Loucy (cell line): Measurements from ENCODE around the gene UNC5A.

ENCODE experiments used
- CTCF ChIP-seq: fragments of 200-600 bp; sonication (generic); conservative IDR thresholded peaks from 2 replicates; pipeline ENCODE4 v1.5.1; 2014; ENCODE audit warnings: mild to moderate bottlenecking, antibody characterized with exemption, low read length
- EZH2phosphoT487 ChIP-seq: fragments of 200-600 bp; IDR thresholded peaks from 2 replicates; pipeline ENCODE4 v1.6.1; 2018; ENCODE audit warnings: antibody characterized with exemption, mild to moderate bottlenecking, moderate library complexity, borderline replicate concordance

- TF ChIP-seq CTCF = no peak
- TF ChIP-seq EZH2phosphoT487 = no peak
These were observed 50.9 kb downstream of the UNC5A start for GRCh38 chr5:176861276-176861675.
